Measurements from ENCODE around the gene POLR2A.

POLR2A gene

DNA sequence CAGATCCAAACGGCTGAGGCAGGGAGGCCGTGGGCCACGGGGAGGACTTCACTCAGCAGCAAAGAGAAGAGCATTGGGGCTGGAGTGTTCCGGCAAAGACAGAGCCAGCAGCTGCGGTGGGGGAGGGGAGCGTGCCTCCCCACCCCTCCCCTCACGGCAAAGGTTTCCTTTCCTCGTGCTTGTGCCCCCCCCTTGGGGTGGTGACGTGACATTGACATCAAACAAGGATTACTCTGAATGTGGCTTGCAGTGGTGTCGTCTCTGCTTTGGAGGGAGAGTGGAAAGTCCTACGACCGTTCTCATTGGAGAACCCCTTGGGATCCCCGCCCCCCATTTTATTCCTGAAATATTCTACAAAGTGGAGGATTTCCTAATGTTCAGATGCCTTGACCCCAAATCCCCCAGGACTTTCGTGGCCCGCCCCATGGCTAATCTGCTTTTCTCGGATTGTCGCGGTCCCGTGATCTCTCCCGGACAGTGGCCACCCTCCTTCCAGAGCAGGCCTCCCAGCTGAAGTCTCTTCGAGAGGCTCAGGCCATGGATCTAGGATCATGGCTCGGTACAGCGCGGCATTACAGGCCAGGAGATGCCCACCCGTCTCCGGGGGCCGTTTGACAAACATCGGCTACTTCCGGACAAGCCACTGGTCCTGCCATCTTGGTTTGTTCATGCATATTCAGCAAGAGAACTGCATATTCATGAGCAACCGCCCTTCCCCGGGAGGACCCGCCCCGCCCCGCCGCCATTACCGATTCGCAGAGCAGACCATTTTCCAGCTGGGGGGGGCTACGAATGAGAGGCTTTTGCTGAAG is 705 bp upstream of the POLR2A start:
- H3K4me3 ChIP-seq (ENCODE audit: low read depth, low read length) = peak overlapping the region; percentile 88
- TF ChIP-seq, protein P1, sequence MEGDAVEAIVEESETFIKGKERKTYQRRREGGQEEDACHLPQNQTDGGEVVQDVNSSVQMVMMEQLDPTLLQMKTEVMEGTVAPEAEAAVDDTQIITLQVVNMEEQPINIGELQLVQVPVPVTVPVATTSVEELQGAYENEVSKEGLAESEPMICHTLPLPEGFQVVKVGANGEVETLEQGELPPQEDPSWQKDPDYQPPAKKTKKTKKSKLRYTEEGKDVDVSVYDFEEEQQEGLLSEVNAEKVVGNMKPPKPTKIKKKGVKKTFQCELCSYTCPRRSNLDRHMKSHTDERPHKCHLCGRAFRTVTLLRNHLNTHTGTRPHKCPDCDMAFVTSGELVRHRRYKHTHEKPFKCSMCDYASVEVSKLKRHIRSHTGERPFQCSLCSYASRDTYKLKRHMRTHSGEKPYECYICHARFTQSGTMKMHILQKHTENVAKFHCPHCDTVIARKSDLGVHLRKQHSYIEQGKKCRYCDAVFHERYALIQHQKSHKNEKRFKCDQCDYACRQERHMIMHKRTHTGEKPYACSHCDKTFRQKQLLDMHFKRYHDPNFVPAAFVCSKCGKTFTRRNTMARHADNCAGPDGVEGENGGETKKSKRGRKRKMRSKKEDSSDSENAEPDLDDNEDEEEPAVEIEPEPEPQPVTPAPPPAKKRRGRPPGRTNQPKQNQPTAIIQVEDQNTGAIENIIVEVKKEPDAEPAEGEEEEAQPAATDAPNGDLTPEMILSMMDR (IDR thresholded peaks at IDR 0.05; ENCODE audit: low read depth, low read length) = no peak

DNA sequence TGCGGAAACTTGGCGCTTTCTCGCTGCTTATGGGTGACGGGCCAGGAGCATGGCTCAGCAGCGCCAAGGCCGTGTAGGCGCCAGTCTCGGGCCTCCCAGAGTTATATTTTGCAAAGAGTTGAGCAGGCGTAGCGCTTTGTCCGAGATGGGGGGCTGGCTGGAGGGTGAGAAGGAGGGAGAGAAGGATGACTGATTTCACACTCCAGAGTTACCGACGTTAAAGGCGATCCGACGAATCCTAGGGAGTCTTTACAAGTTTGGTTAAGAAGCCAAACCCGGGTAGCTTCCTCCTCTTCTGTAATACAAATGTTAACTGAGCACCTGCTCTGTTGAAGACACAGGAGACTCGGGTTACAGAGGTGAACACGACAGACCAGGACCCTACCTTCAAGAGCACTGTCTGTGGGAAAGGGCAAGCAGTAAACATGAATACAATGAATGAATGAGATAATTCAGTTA is 782 bp downstream of the POLR2A start:
- TF ChIP-seq, protein P1 (IDR thresholded peaks at IDR 0.05; ENCODE audit: low read depth, low read length) = no peak

DNA sequence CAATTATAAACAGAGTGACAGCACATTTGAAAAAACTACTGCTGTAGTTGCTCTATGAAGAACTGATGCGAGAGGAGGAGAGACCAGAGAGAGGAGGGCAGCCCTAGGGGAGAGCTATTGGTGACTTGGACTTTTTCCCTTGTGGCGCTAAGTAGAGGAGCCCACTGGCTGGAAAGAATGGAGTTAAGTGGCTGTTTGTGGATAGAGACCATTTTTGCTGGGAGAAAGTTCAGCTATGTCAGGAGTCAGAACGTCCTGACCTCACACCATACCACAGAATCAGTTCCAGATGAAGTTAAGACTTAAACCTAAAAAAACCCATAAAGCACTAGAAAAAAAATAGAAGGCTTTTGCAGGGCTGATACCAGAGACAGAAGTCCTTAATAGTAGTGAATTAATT is 2.0 kb downstream of the POLR2A start:
- TF ChIP-seq, protein P1 (IDR thresholded peaks at IDR 0.05; ENCODE audit: low read depth, low read length) = no peak
- H3K4me3 ChIP-seq (ENCODE audit: low read depth, low read length) = peak overlapping the region; percentile 88

More for the DNA sequence above, 782 bp downstream of the POLR2A start:
- peak overlapping the region; percentile 88 for H3K4me3 ChIP-seq (ENCODE audit: low read depth, low read length)

GRCh38 chr17:7490144-7490543 is 6.0 kb downstream of the POLR2A start:
- no peak overlapping the region for H3K4me3 ChIP-seq (ENCODE audit: low read depth, low read length)
- TF ChIP-seq, protein P1 (IDR thresholded peaks at IDR 0.05; ENCODE audit: low read depth, low read length) = no peak

- TF ChIP-seq, protein P1 (IDR thresholded peaks at IDR 0.05; ENCODE audit: low read depth, low read length) = no peak
- H3K4me3 ChIP-seq (ENCODE audit: low read depth, low read length) = no peak overlapping the region
Observed at GRCh38 chr17:7491583-7491982, 7.4 kb downstream of the POLR2A start.

DNA sequence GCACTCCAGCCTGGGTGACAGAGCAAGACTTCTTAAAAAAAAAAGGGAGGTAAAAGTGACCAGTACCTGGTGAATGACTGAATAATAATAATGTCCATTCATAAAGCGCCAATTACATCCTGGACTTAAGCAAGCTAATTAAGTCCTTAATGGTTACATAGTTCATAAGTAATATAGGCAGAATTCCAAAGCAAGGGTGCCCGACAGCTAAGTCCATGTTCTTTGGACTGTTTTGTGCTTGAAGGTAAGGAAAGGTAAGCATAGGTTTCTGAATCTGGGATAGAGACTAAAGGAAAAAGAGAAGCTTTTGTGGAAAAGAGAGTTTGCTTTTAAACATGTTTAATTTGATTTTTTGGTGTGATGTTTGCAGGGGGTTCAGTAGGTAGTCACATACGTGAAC is 9.8 kb downstream of the POLR2A start:
- TF ChIP-seq, protein P1 (IDR thresholded peaks at IDR 0.05; ENCODE audit: low read depth, low read length) = no peak
- H3K4me3 ChIP-seq (ENCODE audit: low read depth, low read length) = no peak overlapping the region

GRCh38 chr17:7495906-7496434 is 11.8 kb downstream of the POLR2A start:
- no peak overlapping the region for H3K4me3 ChIP-seq (ENCODE audit: low read depth, low read length)
- TF ChIP-seq, protein P1 (IDR thresholded peaks at IDR 0.05; ENCODE audit: low read depth, low read length) = no peak
